ENCODE results near the gene RALGDS.
"Not testable (repeated sequence)": the region's sequence is repeated elsewhere in the genome, so short reads cannot be mapped to it uniquely, and the experiment has no call there.

The RALGDS gene

DNA sequence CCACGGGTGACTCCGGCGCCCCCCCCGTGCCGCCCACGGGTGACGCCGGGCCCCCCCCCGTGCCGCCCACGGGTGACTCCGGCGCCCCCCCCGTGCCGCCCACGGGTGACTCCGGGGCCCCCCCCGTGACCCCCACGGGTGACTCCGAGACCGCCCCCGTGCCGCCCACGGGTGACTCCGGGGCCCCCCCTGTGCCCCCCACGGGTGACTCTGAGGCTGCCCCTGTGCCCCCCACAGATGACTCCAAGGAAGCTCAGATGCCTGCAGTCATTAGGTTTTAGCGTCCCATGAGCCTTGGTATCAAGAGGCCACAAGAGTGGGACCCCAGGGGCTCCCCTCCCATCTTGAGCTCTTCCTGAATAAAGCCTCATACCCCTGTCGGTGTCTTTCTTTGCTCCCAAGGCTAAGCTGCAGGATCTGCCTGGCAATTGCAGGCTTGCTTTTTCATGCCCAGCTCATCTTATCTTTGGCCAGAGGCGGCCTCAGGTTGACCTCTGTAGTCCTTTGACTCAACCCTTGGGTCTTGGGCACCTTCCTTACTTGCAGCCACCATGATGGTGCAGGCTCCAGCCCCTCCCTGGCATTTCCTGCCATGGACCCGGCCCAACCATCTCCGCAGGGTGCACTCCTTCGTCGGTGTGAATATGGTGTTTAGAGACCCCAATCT, 49.4 kb downstream of the RALGDS start:
- no peak for DNase-seq

DNA sequence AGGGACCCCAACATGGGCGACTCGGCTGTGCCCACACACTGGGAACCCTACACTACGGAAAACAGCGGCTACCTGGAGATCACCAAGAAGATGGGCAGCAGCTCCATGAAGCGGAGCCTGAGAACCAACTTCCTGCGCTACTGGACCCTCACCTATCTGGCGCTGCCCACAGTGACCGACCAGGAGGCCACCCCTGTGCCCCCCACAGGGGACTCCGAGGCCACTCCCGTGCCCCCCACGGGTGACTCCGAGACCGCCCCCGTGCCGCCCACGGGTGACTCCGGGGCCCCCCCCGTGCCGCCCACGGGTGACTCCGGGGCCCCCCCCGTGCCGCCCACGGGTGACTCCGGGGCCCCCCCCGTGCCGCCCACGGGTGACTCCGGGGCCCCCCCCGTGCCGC, 50.1 kb downstream of the RALGDS start:
- DNase-seq: not testable (repeated sequence)

DNA sequence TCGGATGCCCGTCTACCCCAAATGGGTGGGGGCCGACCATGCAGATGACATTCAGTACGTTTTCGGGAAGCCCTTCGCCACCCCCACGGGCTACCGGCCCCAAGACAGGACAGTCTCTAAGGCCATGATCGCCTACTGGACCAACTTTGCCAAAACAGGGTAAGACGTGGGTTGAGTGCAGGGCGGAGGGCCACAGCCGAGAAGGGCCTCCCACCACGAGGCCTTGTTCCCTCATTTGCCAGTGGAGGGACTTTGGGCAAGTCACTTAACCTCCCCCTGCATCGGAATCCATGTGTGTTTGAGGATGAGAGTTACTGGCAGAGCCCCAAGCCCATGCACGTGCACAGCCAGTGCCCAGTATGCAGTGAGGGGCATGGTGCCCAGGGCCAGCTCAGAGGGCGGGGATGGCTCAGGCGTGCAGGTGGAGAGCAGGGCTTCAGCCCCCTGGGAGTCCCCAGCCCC, 50.5 kb downstream of the RALGDS start:
- not testable (repeated sequence) for DNase-seq

- not testable (repeated sequence) for DNase-seq
Measured at GRCh38 chr9:133068431-133068830, 52.6 kb downstream of the RALGDS start.

- DNase-seq: no peak
Measured at GRCh38 chr9:133067813-133068212, 53.2 kb downstream of the RALGDS start.

GRCh38 chr9:133067006-133067405, 54.0 kb downstream of the RALGDS start:
- no peak for DNase-seq

GRCh38 chr9:133066181-133066983, 54.7 kb downstream of the RALGDS start:
- no peak for DNase-seq

- DNase-seq: no peak
Measured at GRCh38 chr9:133065070-133065388, 56.0 kb downstream of the RALGDS start.

DNA sequence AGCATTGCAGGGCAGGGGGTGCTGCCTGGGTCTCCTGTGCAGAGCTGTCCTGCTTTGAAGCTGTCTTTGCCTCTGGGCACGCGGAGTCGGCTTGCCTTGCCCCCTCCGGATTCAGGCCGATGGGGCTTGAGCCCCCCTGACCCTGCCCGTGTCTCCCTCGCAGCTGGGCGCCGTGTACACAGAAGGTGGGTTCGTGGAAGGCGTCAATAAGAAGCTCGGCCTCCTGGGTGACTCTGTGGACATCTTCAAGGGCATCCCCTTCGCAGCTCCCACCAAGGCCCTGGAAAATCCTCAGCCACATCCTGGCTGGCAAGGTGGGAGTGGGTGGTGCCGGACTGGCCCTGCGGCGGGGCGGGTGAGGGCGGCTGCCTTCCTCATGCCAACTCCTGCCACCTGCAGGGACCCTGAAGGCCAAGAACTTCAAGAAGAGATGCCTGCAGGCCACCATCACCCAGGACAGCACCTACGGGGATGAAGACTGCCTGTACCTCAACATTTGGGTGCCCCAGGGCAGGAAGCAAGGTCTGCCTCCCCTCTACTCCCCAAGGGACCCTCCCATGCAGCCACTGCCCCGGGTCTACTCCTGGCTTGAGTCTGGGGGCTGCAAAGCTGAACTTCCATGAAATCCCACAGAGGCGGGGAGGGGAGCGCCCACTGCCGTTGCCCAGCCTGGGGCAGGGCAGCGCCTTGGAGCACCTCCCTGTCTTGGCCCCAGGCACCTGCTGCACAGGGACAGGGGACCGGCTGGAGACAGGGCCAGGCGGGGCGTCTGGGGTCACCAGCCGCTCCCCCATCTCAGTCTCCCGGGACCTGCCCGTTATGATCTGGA, 56.6 kb downstream of the RALGDS start:
- no peak for DNase-seq

GRCh38 chr9:133063500-133064231, 57.4 kb downstream of the RALGDS start:
- no peak for DNase-seq

GRCh38 chr9:133063159-133063499, 57.9 kb downstream of the RALGDS start:
- DNase-seq: no peak

- not testable (repeated sequence) for DNase-seq
Measured at GRCh38 chr9:133062569-133062968, 58.5 kb downstream of the RALGDS start.

DNA sequence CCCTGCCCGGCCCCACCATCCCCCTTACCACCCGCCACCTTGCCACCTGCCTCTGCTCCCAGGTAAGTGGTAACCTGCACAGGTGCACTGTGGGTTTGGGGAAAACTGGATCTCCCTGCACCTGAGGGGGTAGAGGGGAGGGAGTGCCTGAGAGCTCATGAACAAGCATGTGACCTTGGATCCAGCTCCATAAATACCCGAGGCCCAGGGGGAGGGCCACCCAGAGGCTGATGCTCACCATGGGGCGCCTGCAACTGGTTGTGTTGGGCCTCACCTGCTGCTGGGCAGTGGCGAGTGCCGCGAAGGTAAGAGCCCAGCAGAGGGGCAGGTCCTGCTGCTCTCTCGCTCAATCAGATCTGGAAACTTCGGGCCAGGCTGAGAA, 59.3 kb downstream of the RALGDS start, which contains the start of gene CEL:
TSS of gene CEL (plus strand) at position 218 of the 382 bp plus-strand sequence. CDS start at position 240, 22 bp downstream.
- DNase-seq: not testable (repeated sequence)

DNA sequence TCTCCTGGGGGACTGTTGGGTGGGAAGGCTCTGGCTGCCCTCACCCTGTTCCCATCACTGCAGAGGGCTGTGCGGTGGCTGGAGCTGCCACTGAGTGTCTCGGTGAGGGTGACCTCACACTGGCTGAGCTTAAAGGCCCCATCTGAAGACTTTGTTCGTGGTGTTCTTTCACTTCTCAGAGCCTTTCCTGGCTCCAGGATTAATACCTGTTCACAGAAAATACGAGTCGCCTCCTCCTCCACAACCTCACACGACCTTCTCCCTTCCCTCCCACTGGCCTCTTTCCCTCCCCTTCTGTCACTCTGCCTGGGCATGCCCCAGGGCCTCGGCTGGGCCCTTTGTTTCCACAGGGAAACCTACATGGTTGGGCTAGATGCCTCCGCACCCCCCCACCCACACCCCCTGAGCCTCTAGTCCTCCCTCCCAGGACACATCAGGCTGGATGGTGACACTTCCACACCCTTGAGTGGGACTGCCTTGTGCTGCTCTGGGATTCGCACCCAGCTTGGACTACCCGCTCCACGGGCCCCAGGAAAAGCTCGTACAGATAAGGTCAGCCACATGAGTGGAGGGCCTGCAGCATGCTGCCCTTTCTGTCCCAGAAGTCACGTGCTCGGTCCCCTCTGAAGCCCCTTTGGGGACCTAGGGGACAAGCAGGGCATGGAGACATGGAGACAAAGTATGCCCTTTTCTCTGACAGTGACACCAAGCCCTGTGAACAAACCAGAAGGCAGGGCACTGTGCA, 59.8 kb downstream of the RALGDS start:
- DNase-seq: peak in 1 of 51 donors; percentile 25

DNA sequence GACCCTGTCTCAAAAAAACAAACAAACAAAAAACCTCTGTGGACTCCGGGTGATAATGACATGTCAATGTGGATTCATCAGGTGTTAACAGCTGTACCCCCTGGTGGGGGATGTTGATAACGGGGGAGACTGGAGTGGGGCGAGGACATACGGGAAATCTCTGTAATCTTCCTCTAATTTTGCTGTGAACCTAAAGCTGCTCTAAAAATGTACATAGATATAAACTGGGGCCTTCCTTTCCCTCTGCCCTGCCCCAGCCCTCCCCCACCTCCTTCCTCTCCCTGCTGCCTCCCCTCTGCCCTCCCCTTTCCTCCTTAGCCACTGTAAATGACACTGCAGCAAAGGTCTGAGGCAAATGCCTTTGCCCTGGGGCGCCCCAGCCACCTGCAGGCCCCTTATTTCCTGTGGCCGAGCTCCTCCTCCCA, 60.6 kb downstream of the RALGDS start:
- DNase-seq: no peak

DNA sequence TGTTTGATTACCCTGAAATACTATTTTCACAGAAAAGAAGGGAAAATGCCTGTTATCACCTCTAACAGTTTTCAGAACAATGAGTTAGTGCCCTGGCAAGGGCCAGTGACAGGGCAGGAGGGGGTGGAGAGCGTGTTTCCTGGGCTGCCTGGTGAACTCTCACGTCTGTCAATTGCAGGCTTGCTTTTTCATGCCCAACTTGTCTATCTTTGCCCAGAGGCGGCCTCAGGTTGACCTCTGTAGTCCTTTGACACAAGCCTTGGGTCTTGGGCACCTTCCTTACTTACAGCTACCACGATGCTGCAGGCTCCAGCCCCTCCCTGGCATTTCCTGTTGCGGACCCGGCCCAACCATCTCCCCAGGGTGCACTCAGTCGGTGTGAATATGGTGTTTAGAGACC, 61.4 kb downstream of the RALGDS start:
- no peak for DNase-seq

DNA sequence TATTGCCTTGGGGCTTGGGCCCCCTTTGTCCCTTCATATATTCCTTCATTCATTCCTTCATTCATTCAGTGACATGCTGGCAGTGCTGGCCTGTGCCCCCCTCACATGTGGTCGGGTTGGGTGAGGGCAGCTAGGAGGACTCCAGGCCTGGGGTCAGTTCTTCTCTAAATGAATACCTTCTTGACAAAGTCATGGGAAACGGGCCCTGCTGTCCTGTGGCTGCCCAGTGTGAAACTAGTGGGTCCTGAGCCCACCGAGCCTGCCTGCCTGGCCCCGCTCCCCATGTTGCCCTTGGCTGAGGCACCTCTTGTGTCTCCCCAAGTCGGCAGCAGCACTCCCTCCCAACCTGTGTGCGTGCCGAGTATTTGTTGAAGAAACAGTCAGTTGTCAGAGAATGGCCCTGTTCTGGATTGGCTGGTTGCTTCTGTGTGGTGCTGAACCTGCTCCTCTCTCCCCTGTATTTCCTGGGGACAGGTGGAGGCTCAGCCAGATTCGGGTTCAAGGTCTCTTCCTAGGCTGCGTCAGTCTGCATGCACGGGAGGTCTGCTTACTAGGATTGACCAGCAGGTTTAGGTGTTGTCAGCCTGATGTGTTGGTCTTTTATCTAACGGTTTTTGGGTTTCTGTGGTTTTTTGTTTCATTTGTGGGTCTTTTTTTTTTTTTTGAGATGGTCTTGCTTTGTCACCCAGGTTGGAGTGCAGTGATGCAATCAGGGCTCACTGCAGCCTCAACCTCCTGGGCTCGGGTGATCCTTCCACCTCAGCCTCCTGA, 62.3 kb downstream of the RALGDS start:
- no peak for DNase-seq

GRCh38 chr9:133058071-133058470, 63.0 kb downstream of the RALGDS start:
- no peak for DNase-seq

- no peak for DNase-seq
Measured at GRCh38 chr9:133057553-133057952, 63.5 kb downstream of the RALGDS start.

- DNase-seq: no peak
Measured at GRCh38 chr9:133057006-133057405, 64.0 kb downstream of the RALGDS start.

Measured in hypothalamus (tissue), 51 donors.